Measurements from ENCODE around the gene TMA16. TPM values are rescaled to one million over a fixed set of nuclear protein-coding genes. Genes with fewer than 3 reads are reported as not detected.

Gene TMA16
- total and polyA plus RNA-seq, 2 of the 8 experiments (the other 6 are each of a cell fraction or from before 2014, with no cell fraction given): 8.0 to 64.2 TPM

GRCh38 chr4:163566257-163566796, 71.8 kb downstream of the TMA16 start:
- Histone ChIP-seq H3K4me3 (ENCODE audit: extremely low read depth in 1 of 4, insufficient read depth in 2 of 4, low read depth in 3 of 4, low read length in 4 of 4) (no peak overlapping the region), H2AFZ (ENCODE audit: low read length) (peak overlapping the region; percentile 87; the same call in 1 of the 2 replicates), H3K9ac (replicated peaks in 1 of 4; ENCODE audit: extremely low read depth in 1 of 4, low read depth in 3 of 4, low read length in 3 of 4) (no peak overlapping the region), H3K27me3 (replicated peaks in 1 of 4; ENCODE audit: control insufficient read depth in 3 of 4, extremely low read depth in 1 of 4, insufficient read depth in 3 of 4, low read length in 3 of 4) (no peaks in the 10 kb centered on the region), H3K18ac (ENCODE audit: extremely low read depth, low read length) (no peak overlapping the region), H4K91ac (replicated peaks; ENCODE audit: insufficient read length, low read length) (peak overlapping the region; percentile 67), H3K56ac (replicated peaks; ENCODE audit: insufficient read length, low read depth, low read length) (no peak overlapping the region), H2BK5ac (ENCODE audit: low read depth, low read length) (no peak overlapping the region; the same call in 1 of the 2 replicates), H3K79me2 (ENCODE audit: control insufficient read depth in 1 of 2, insufficient read depth in 2 of 2, low read length in 2 of 2) (no peaks in the 10 kb centered on the region), H3K79me1 (ENCODE audit: low read depth, low read length) (no peaks in the 10 kb centered on the region), H3K23me2 (ENCODE audit: low read depth, low read length) (no peaks in the 10 kb centered on the region), H2BK12ac (ENCODE audit: low read depth, low read length) (peak overlapping the region; percentile 91), H3K23ac (ENCODE audit: insufficient read length) (peak overlapping the region; percentile 54), H3K14ac (ENCODE audit: insufficient read length) (no peak overlapping the region), H3K4me1 (replicated peaks in 1 of 4; ENCODE audit: control insufficient read depth in 3 of 4, insufficient read depth in 4 of 4, low read length in 3 of 4) (peaks cover 0 to 5% (median 4%) of the 10 kb centered on the region in 4 experiments; a peak in 4 of 7 replicates), H3K36me3 (ENCODE audit: control insufficient read depth in 2 of 4, insufficient read depth in 4 of 4, low read length in 3 of 4) (no peaks in the 10 kb centered on the region; a peak in 1 of 8 replicates), H3K27ac (ENCODE audit: low read depth, low read length) (0 out of 2 replicates have a peak overlapping the region, but pooled peaks have one; percentile 3), H2BK120ac (replicated peaks; ENCODE audit: low read depth, low read length) (peak overlapping the region; percentile 77), H2BK15ac (ENCODE audit: low read length) (no peak overlapping the region; the same call in 1 of the 2 replicates), H3K4me2 (ENCODE audit: insufficient read depth in 1 of 2, low read depth in 2 of 2, low read length in 2 of 2) (peak overlapping the region in 1 of 2 experiments; percentile 42; a peak in 1 of 4 replicates), H3K4ac (replicated peaks; ENCODE audit: insufficient read length, low read depth, low read length) (no peak overlapping the region), H2BK20ac (ENCODE audit: low read length) (peak overlapping the region; percentile 16; the same call in 1 of the 2 replicates), H2AK5ac (ENCODE audit: low read depth, low read length) (no peak overlapping the region), H3K9me3 (ENCODE audit: insufficient read depth in 2 of 2, low read depth in 1 of 2, low read length in 1 of 2) (no peaks in the 10 kb centered on the region), H4K8ac (ENCODE audit: extremely low read depth, insufficient read depth, low read length) (no peak overlapping the region), H4K20me1 (replicated peaks in 1 of 2; ENCODE audit: control insufficient read depth in 1 of 2, insufficient read depth in 2 of 2, low read length in 2 of 2) (no peaks in the 10 kb centered on the region), H4K5ac (ENCODE audit: insufficient read length, low read depth, low read length) (no peak overlapping the region)
- FAIRE-seq (no peak), DNase-seq (ENCODE audit: low read depth in 1 of 2, low spot score in 2 of 2) (no peak)
- POLR2A ChIA-PET (ENCODE audit: partially characterized antibody): no interaction called here
- CTCF ChIA-PET (ENCODE audit: partially characterized antibody): interaction anchor here (0.9 to 7.1 kb wide), 4 partner anchors 10 to 446 kb away, joined by 3 to 39 read pairs (median 4); no protein-coding TSS in a partner anchor
- WGBS, 2 experiments (ENCODE audit: extremely low coverage in 1 of 2, insufficient coverage in 1 of 2, insufficient read length in 1 of 2, insufficient replicate concordance in 2 of 2, low coverage in 1 of 2, low lambda C conversion rate in 2 of 2, missing lambda C conversion rate in 1 of 2): 88% methylated on average over 4 of the region's 4 CpGs; no CpG with 5 or more reads in 1 of the 2 experiments
- no peak for TF ChIP-seq TCF12 (IDR thresholded peaks at IDR 0.05; ENCODE audit: low read depth, low read length)
- TF ChIP-seq CHD2 (IDR thresholded peaks at IDR 0.05; ENCODE audit: low read length): no peak
- no peak for TF ChIP-seq BCL11A (IDR thresholded peaks at IDR 0.05; ENCODE audit: low read depth in 2 of 2, low read length in 2 of 2)
- TF ChIP-seq TAF1 (IDR thresholded peaks at IDR 0.05; ENCODE audit: low read depth, low read length): no peak
- TF ChIP-seq TAF7 (optimal IDR thresholded peaks at IDR 0.05; ENCODE audit: borderline replicate concordance, low read depth, low read length): no peak
- TF ChIP-seq POU5F1 (IDR thresholded peaks at IDR 0.05; ENCODE audit: low read depth, low read length): no peak
- no peak for TF ChIP-seq MAX (IDR thresholded peaks at IDR 0.05)
- no peak for TF ChIP-seq CREB1 (IDR thresholded peaks at IDR 0.05)
- no peak for TF ChIP-seq JUND (IDR thresholded peaks at IDR 0.05; ENCODE audit: low read length)
- no peak for TF ChIP-seq SP4 (IDR thresholded peaks at IDR 0.05; ENCODE audit: low read length)
- no peak for TF ChIP-seq RXRA (IDR thresholded peaks at IDR 0.05; ENCODE audit: insufficient read depth, low read depth, low read length)
- TF ChIP-seq YY1 (IDR thresholded peaks at IDR 0.05; ENCODE audit: low read depth, low read length): no peak
- no peak for TF ChIP-seq EZH2 (IDR thresholded peaks at IDR 0.05; ENCODE audit: low read depth, low read length, severe bottlenecking)
- no peak for TF ChIP-seq NANOG (IDR thresholded peaks at IDR 0.05; ENCODE audit: insufficient read depth, low read depth, low read length, poor library complexity, severe bottlenecking)
